OCI-M2 (cell line): ENCODE results near the gene MRPS9.

ENCODE experiments used
- DNase-seq: peaks from one replicate; lab custom pipeline; 2025; ENCODE audit not compliant: unreplicated experiment; lab: John Stamatoyannopoulos, UW

MRPS9 gene

DNA sequence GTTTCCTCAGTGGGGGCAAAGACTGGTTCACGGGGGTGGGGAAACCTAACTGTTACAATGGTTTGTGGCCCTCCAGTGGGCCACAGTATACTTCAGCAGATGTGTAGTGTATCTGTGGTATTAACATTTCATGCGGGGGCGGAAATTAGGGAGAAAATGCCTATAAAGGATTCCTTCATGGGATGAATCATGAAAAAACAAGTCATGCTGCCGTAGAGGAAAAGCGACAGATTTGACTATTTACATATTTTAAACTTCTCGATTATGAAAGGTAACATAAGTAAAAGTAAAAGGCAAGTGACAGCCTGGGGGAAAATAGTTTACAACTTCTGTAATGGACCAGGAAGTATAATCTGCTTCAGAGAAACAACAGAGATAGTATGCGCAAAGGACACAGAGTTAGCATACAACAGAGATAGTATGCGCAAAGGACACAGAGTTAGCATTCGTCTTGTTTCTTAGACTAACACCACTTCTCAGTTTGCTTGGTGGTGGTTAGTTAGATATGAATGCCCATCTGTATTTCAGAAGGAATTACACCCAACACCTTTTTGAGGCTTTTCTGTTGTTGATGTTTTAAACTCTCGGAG, 41.1 kb downstream of the MRPS9 start:
- no peak for DNase-seq

GRCh38 chr2:105080461-105080860, 42.6 kb downstream of the MRPS9 start:
- DNase-seq, result no peak

DNA sequence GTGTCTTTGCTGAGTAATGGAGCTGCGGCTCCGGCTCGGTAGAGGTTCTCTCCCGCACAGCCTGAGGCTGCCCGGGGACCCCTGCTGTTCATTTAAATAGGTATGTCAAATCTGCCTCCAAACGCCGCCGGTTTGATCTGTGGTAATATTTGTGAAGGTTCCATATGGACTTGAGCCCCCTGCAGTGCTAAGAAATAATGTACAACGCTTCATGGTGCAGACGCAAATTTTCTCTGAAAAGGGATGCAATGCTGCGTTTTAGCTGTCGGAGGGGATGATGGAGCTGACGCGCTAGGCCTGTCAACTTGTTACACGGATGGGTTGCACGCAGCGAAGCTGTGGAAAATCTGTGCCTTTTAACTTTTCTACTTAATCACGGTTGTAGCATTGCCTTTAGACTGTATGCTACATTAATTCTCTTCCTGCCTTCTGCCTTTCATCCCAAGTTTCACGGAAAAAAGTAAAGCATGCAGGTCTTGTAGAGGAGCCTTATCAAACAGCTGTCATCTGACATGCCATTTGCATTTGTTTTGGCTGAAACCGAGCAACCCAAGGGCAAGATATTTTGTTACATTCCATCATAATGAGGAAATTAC, 43.2 kb downstream of the MRPS9 start:
- no peak for DNase-seq

- DNase-seq, result no peak
Measured at GRCh38 chr2:105082107-105082506, 44.2 kb downstream of the MRPS9 start.

DNA sequence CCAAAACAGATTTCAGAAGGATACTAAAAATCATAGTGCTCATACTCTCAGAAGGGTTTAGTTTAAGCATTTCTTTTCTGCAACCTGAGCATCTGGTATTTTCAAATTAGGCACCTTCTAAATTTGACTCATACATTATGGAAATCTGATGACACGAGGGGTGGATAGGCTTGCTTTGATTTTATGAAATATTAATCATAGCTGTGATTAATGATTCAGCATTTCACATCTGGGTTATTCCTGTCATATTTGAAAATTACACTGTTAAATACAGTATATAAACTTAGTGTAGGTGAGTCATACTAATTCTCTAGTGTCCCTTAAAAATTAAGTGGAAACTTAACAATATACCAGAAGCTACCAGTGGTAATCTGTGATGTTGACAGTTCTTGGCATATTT, 47.7 kb downstream of the MRPS9 start:
- no peak for DNase-seq

DNA sequence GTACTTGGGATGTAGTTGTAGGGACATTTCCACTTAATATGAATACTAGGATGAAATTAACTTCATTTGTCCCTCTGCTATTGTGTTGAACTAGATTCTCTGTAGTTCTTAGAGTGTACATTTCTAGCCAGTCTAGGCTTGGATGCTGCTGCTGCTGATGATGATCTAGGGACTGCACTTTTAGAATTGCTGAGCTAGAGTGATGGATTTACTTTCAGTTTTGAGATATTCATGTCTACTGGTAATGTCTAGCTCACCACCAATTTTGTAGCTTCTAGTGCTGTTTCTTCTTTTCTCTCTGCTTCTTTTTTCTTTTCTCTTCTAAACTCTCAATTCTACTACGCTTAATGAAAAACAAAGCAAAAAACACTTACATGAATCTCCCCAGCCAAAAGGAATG, 49.4 kb downstream of the MRPS9 start:
- no peak for DNase-seq

DNA sequence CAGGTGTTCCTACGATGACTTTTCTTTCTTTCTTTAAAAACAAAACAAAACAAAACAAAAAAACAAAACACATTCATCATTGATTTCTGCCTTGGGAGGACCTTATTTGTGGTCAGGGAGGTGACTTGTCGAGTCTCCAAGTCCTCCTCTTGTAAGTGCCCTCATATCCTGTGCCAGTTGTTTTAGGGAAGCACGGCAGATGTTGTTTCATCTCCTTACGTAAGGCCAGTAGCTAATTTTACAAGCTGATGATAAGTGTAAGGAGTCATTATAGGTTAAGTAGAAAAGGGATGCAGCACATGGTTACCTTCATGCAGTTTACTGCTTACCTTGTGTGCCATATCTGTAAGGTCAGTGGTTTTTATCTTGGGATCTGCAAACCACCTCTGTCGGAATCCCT, 52.2 kb downstream of the MRPS9 start:
- DNase-seq, result no peak

DNA sequence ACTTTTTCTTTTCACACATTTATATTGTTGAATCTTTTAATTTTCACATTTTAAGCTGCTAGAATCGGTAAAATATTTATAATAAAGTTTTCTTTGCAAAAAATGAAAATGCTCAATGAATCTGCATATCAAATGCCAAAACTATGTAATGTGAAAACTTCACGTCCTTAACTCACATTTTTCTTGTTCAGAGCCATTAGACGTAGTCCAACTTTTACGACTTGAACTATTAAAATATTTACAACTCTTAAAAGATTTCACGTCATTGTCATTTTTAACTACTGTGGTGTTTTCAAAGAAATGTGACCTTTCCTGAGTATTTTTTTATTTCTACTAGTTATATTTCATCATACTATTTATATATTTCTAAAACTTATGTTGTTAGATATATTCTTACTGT, 54.9 kb downstream of the MRPS9 start:
- DNase-seq, result no peak

DNA sequence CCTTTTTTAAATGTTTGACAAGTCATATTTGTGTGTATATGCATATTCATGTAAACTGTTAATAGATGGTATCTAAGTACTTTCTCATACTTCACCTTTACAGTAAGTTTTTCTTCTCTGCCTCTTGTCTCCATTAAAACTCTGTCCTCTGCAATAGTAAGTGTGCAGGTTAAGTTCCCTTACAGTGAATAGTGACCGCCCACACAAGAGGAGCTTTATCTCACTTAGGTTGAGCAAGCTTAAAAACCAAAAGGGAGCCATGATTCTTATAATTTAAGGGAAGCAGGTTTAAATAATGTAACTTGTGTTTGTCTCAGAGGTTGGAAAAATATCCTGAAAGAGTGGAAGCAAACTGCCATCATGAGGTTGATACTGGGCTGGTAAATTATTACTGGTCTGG, 61.3 kb downstream of the MRPS9 start:
- DNase-seq, result no peak

DNA sequence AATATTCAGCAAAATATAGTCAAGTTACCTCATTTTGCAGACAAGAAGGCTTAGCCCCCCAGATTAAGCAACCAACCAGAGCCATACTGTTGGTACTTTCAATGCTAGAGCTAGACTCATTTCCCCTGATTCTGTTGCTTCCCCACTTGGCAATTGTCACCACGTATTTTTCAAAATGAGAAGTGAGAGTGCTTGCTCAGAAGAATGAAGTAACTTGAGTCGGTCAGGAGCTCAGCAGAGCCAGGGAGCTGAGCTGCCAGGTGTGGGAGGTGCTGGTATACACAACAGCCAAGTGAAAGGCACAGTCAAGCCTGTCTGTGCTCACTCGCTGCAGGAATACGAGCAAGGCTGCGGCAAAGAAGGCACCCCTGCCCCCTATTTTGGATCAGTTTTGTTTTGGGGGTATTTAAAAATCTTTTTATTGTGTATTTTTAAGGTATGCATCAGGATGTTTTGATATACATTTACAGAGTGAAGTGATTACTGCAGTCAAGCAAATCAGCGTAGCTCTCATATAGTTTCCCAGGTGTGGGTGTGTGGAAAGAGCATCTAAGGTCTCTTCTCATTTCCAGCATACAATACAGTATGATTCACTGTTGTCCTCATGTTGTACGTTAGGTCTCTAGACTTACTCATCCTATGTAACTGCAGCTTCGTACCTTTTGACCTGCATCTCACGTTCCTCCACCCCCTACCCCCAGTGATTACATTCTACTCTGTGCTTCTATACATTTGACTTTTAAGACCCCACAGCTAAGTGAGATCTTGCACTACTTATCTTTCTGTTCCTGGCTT, 62.4 kb downstream of the MRPS9 start:
- no peak for DNase-seq

- no peak for DNase-seq
Measured at GRCh38 chr2:105102001-105102400, 64.1 kb downstream of the MRPS9 start.

GRCh38 chr2:105102963-105103421, 65.1 kb downstream of the MRPS9 start:
- DNase-seq, result no peak

DNA sequence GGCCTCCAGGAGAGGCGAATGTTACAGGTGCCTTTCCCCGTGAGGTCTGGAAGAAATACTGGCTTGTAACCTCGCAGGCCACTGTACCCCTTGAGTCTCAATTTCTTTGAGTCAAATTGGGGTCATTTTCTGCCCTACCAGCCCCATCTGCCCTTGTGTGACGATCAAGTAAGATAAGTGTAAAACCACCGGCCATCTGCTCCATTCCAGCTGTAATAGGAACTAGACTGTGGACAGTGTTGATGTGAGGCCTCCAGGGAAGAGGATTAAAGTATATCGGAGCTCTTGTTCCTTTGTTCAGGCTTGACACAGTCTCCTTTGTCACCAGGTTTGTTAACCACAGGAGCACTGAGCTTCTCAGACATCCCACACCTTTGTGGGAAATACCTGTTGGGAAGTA, 65.6 kb downstream of the MRPS9 start:
- no peak for DNase-seq

GRCh38 chr2:105104208-105104731, 66.4 kb downstream of the MRPS9 start:
- DNase-seq, result no peak

- DNase-seq, result no peak
Measured at GRCh38 chr2:105110295-105110829, 72.5 kb downstream of the MRPS9 start.

GRCh38 chr2:105111365-105112150, 73.7 kb downstream of the MRPS9 start:
- no peak for DNase-seq

- no peak for DNase-seq
Measured at GRCh38 chr2:105112345-105112744, 74.5 kb downstream of the MRPS9 start.

DNA sequence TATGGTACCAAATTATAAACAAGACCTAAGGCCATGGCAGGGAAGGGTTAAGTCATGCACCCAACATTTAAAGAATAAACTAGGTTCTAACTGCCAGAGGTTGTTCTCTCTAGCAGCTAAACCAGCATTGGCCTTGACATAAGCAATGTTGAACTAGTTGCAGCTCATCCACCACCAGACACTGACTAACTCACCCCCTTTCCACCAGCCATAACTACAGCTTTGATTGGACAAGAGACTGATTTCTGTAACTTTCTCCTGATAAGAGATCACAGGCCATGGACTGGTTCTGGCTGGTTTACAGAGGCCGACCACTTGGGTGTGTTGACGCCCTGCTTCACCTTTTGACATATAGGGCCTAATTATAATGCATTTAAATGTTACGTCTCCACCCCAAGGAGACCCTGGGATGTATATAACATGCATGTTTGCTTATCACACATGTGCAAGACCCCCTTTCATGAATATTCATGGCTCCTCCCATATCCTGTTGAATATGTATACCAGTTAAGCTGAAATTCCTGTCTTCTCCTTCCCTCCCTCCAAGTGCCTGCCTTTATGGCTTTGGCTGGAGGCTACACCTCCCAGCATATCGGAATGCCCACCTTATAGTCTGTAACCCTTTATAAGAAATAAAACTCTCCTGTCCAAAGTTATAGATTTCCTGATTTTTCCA, 75.9 kb downstream of the MRPS9 start:
- DNase-seq, result no peak

DNA sequence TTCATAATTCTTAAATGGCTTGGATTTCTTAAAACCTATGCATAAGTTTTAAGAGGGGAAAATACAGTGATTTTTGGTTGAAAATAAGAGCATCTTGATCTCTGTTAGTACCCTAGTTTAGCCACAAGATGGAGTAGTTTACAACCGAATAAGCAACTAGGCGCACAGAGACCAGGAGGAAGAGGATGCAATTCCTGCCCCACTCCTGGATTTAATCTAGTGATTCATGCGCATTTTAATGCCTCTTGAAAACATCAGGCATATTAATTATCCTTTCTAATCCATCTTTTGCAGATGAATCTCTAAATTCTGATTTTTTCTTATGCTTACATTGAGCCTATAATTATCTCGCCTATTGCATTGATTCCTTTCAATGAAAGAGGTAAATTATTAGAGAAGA, 76.7 kb downstream of the MRPS9 start:
- DNase-seq, result peak; percentile 3

DNA sequence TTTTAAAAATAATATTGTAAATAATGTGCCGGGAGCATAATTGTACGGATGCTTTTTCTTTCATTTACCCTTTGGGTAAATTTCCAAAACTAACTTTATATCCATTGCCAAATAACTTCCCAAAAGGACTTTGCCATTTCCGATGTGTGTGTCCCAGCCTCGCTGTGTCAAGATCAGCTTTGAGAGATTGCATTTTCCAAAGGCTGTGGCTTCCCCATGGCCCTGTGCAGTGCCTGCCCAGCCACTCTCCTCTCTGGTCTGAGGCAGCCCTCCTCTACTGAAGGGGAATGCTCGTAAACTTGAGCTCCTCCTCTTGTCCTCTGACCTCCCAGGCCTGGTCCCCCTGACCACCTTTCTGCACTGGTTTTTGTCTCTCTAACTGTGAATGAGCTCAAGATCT, 78.5 kb downstream of the MRPS9 start:
- no peak for DNase-seq

DNA sequence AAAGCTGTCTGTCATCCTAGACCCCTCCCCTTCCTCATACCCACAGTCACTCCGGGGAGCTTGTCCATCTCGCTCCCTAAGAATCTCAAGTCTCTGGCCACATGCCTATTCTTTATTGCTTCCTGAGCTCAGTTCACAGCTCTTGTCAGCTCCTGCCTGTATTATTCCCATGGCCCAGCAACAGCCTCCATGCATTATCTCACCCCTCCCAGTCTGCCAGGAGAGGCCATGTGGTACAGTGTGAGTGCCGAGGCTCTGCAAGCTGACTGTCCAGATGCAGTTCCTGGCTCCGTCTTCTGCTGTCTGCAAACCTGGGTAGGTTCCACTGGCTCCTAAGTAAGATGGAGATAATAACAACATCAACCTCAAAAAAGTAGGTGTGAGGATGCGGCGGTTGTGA, 79.7 kb downstream of the MRPS9 start:
- DNase-seq, result no peak
